Epithelial cell of proximal tubule (primary cell): Measurements from ENCODE around the gene DCT. TPM values are rescaled to one million over a fixed set of nuclear protein-coding genes. Genes with fewer than 3 reads are reported as not detected.
"Not testable (repeated sequence)": the region's sequence is repeated elsewhere in the genome, so short reads cannot be mapped to it uniquely, and the experiment has no call there.

ENCODE experiments used
- DNase-seq: peaks from one replicate; pipeline ENCODE4 v3.0.0-alpha.2; 2011; ENCODE audit warnings: low read depth
- H3K4me3 ChIP-seq: 2 replicates; pipeline ENCODE4 v1.5.1; 2011; ENCODE audit warnings: low read depth, mild to moderate bottlenecking, low read length
- total RNA-seq: library from RNA; depleted of rRNA; stranded (reverse); fragments of >200 nt; gene quantifications from 2 replicates; pipeline ENCODE4 v1.2.3, GENCODE V29; 2015
- TF ChIP-seq, protein P1 (sequence below): conservative IDR thresholded peaks from 2 replicates; pipeline ENCODE4 v1.5.1; 2012; ENCODE audit warnings: low read depth, mild to moderate bottlenecking, low read length

The DCT gene
- total RNA-seq, 1 donor from 2014 or later, result not detected

DNA sequence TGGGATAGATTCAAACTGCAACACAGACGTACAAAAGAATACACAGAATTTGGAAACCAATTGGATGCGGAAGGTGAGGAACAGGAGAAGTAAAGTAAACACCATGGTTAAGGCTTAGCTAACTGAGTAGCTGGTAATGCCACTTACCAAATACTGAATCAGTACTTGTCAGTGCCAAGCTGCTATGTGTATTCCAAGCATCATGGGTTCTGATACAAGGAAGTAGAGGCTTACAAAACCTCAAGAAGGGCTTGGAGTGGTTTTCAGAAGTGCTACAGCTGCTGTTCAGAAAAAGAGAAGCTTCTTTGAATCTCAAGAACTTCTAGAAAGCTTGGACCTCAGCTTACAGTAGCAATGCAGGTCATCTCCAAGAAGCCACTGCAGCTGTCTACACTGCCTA lies 35.9 kb upstream of the DCT start:
- DNase-seq, result no peak
- H3K4me3 ChIP-seq, result no peak overlapping the region
- TF ChIP-seq, protein P1, sequence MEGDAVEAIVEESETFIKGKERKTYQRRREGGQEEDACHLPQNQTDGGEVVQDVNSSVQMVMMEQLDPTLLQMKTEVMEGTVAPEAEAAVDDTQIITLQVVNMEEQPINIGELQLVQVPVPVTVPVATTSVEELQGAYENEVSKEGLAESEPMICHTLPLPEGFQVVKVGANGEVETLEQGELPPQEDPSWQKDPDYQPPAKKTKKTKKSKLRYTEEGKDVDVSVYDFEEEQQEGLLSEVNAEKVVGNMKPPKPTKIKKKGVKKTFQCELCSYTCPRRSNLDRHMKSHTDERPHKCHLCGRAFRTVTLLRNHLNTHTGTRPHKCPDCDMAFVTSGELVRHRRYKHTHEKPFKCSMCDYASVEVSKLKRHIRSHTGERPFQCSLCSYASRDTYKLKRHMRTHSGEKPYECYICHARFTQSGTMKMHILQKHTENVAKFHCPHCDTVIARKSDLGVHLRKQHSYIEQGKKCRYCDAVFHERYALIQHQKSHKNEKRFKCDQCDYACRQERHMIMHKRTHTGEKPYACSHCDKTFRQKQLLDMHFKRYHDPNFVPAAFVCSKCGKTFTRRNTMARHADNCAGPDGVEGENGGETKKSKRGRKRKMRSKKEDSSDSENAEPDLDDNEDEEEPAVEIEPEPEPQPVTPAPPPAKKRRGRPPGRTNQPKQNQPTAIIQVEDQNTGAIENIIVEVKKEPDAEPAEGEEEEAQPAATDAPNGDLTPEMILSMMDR, result no peak

DNA sequence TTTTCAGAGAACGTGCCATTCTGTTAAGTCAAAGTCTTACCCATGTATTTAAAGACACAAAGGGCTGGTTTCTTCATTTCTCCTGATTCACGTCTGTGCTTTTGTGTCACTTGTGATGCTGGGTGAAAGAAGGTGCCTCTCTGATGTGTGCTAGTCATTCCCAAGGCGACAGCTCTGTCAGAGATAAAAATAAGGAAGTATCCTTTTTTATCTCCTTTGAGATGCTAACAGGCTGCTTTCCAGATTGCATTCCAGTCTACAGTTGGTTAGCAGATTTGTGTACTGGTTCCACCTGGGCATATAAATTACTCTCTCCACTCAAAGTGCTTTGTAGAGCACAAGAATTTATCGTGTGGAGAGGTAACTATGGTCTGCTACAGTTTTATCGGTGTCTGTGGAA lies 33.5 kb upstream of the DCT start:
- H3K4me3 ChIP-seq, result no peak overlapping the region
- TF ChIP-seq, protein P1, result no peak
- no peak for DNase-seq

DNA sequence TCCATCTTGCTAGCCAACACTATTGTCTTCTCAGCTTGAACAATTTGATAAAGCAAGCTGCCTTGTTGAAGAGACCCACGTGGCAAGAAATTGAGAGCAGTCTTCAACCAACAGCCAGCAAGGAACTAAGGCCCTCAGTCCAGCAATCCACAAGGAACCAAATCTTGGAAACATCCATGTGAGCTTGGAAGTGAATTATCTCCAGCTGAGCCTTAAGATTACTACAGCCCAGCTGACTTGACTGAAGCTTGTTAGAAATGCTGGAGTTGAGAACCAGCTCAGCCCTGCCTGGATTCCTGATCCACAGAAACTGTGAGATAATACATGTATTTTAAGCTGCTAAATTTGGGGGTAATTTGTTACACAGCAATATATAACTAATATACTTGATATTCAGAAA lies 26.2 kb upstream of the DCT start:
- no peak for DNase-seq
- no peak overlapping the region for H3K4me3 ChIP-seq
- TF ChIP-seq, protein P1, result no peak

DNA sequence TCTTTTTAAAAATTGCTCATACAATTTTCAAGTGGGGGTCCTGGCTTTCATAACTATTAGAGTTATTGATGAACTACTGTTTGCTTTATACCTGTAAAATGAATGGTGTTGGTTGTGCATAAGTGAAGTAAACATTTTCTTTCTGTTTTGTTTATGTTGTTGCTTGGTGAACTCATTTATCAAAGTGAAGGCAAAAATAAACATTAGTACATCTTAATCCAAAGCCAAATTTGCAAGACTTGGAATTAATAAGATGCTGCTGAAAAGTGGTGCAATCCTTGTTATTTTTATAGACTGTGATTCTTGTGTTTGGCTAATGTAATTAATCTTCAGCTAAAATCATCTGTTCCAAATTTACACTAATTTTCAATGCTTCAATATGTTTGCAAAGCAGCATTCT lies 24.4 kb upstream of the DCT start:
- DNase-seq, result no peak
- no peak overlapping the region for H3K4me3 ChIP-seq
- TF ChIP-seq, protein P1, result no peak

DNA sequence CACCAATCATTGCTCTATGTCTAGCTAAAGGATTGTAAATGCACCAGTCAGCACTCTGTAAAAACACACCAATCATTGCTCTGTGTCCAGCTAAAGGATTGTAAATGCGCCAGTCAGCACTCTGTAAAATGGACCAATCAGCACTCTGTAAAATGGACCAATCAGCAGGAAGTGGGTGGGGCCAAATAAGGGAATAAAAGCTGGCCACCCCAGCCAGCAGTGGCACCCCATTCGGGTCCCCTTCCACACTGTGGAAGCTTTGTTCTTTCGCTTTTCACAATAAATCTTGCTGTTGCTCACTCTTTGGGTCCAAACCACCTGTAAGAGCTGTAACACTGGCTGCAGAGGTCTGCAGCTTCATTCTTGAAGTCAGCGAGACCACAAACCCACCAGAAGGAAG lies 19.3 kb upstream of the DCT start:
- DNase-seq, H3K4me3 ChIP-seq: not testable (repeated sequence)

DNA sequence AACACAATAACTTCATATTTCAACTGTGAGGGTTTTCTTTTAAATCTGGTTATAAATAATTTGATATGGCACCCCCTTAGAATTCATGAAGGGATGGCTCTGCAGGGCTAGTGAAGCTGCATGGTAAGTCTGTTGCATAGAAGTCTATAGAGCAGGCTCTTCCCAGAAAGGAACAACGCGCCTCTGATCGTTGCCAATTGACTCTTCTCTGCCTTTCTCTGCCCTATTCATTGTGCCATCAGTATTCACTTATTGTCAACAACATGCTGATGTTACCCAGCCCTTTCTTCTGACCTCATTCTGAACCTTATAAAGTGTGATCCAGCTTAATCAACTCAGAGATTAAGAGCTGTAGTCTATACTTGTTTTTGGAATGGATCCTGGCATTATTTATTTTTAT lies 16.3 kb upstream of the DCT start:
- no peak for DNase-seq
- H3K4me3 ChIP-seq, result no peak overlapping the region
- TF ChIP-seq, protein P1, result no peak

DNA sequence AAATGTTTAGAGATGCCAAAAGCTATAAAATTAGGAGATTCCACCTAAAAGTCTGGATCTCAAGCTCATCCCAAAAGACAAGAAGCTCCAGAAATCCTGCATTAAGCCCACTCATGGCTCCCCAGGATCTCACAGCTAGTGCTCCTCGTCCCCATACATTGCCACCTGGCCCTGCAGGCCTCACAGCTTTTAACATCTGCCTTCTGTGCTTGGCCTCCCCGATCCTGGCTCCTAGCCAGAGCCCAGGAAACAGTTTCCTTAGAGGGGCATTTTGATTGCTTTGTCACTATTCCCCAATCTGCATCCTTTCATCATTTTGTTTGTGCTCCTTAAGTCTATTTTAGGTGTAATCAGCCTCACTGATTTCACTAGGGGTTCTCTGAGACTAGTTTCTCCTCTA lies 14.5 kb upstream of the DCT start:
- DNase-seq, result no peak
- H3K4me3 ChIP-seq, result no peak overlapping the region
- TF ChIP-seq, protein P1, result no peak

DNA sequence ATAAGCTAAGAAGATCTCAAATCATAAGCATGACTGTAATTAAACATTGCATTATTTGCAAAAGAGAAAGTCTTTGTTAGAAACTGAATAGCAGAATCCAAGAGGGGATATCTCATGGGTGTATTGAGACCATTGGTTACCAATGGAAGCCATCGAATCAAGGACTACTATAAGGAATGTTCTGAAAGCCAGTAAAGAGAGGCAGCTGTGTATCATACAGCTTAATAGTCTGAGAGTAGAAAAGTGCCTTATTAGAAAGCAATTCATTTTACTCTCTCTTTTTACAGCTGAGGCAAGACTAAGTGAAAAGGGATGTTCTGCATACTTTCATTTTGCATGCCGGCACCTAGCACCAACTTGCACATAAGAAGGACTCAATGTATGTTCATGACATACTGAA lies 7.6 kb upstream of the DCT start:
- no peak overlapping the region for H3K4me3 ChIP-seq
- no peak for DNase-seq
- TF ChIP-seq, protein P1, result no peak
